Measurements from ENCODE around the gene LCN6.
"Not testable (repeated sequence)": the region's sequence is repeated elsewhere in the genome, so short reads cannot be mapped to it uniquely, and the experiment has no call there.

LCN6 gene

GRCh38 chr9:136769710-136770191, 21.4 kb upstream of the LCN6 start:
- no peak overlapping the region for H3K27ac ChIP-seq

GRCh38 chr9:136766410-136767120, 18.2 kb upstream of the LCN6 start:
- TF ChIP-seq, protein P1, sequence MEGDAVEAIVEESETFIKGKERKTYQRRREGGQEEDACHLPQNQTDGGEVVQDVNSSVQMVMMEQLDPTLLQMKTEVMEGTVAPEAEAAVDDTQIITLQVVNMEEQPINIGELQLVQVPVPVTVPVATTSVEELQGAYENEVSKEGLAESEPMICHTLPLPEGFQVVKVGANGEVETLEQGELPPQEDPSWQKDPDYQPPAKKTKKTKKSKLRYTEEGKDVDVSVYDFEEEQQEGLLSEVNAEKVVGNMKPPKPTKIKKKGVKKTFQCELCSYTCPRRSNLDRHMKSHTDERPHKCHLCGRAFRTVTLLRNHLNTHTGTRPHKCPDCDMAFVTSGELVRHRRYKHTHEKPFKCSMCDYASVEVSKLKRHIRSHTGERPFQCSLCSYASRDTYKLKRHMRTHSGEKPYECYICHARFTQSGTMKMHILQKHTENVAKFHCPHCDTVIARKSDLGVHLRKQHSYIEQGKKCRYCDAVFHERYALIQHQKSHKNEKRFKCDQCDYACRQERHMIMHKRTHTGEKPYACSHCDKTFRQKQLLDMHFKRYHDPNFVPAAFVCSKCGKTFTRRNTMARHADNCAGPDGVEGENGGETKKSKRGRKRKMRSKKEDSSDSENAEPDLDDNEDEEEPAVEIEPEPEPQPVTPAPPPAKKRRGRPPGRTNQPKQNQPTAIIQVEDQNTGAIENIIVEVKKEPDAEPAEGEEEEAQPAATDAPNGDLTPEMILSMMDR (conservative IDR thresholded peaks at IDR 0.05; ENCODE audit: low read depth, low read length): peak; percentile 47; the same call in 1 of the 2 replicates
- H2AFZ ChIP-seq (ENCODE audit: low read depth); H3K4me3 ChIP-seq (IDR thresholded peaks at IDR 0.05; ENCODE audit: insufficient read depth, low read depth, low read length); H3K27ac ChIP-seq; H3K79me2 ChIP-seq (ENCODE audit: insufficient read depth, low read depth); H3K36me3 ChIP-seq (ENCODE audit: insufficient read depth); H3K9ac ChIP-seq; H4K20me1 ChIP-seq (ENCODE audit: insufficient read depth): not testable (repeated sequence)
- H3K4me1 ChIP-seq (ENCODE audit: low read depth, poor library complexity, severe bottlenecking): peaks cover 49% of the 10 kb centered on the region
- peaks cover 26% of the 10 kb centered on the region for H3K27me3 ChIP-seq (ENCODE audit: insufficient read depth, low read depth)
- H3K4me2 ChIP-seq: peak overlapping the region; percentile 73

More at GRCh38 chr9:136769710-136770191, 21.4 kb upstream of the LCN6 start:
- H4K20me1 ChIP-seq (ENCODE audit: insufficient read depth): no peaks in the 10 kb centered on the region
- H2AFZ ChIP-seq (ENCODE audit: low read depth): no peak overlapping the region
- H3K36me3 ChIP-seq (ENCODE audit: insufficient read depth): no peaks in the 10 kb centered on the region
- TF ChIP-seq, protein P1 (conservative IDR thresholded peaks at IDR 0.05; ENCODE audit: low read depth, low read length): peak; percentile 53
- peaks cover 35% of the 10 kb centered on the region for H3K27me3 ChIP-seq (ENCODE audit: insufficient read depth, low read depth)
- no peak overlapping the region for H3K4me2 ChIP-seq
- H3K79me2 ChIP-seq (ENCODE audit: insufficient read depth, low read depth): no peaks in the 10 kb centered on the region
- H3K9ac ChIP-seq: no peak overlapping the region
- peaks cover 40% of the 10 kb centered on the region for H3K4me1 ChIP-seq (ENCODE audit: low read depth, poor library complexity, severe bottlenecking)
- H3K4me3 ChIP-seq (IDR thresholded peaks at IDR 0.05; ENCODE audit: insufficient read depth, low read depth, low read length): no peak overlapping the region

- peaks cover 55% of the 10 kb centered on the region for H3K4me1 ChIP-seq (ENCODE audit: low read depth, poor library complexity, severe bottlenecking)
- not testable (repeated sequence) for H4K20me1 ChIP-seq (ENCODE audit: insufficient read depth); H3K79me2 ChIP-seq (ENCODE audit: insufficient read depth, low read depth); H3K9ac ChIP-seq; H3K36me3 ChIP-seq (ENCODE audit: insufficient read depth); H3K4me3 ChIP-seq (IDR thresholded peaks at IDR 0.05; ENCODE audit: insufficient read depth, low read depth, low read length)
- peak overlapping the region; percentile 73 for H3K4me2 ChIP-seq
- 0 out of 2 replicates have a peak overlapping the region, but pooled peaks have one; percentile 2 for H3K27ac ChIP-seq
- peaks cover 22% of the 10 kb centered on the region for H3K27me3 ChIP-seq (ENCODE audit: insufficient read depth, low read depth)
- H2AFZ ChIP-seq (ENCODE audit: low read depth): peak overlapping the region; percentile 42; the same call in 1 of the 2 replicates
These were observed 17.6 kb upstream of the LCN6 start for GRCh38 chr9:136765745-136766409.

- no peak overlapping the region for H3K9ac ChIP-seq
- TF ChIP-seq, protein P1 (conservative IDR thresholded peaks at IDR 0.05; ENCODE audit: low read depth, low read length): no peak
- H3K4me2 ChIP-seq: peak overlapping the region; percentile 73
- H2AFZ ChIP-seq (ENCODE audit: low read depth): no peak overlapping the region
- H3K4me3 ChIP-seq (IDR thresholded peaks at IDR 0.05; ENCODE audit: insufficient read depth, low read depth, low read length): no peak overlapping the region
- no peaks in the 10 kb centered on the region for H3K36me3 ChIP-seq (ENCODE audit: insufficient read depth)
- no peak overlapping the region for H3K27ac ChIP-seq
- H3K27me3 ChIP-seq (ENCODE audit: insufficient read depth, low read depth): peaks cover 25% of the 10 kb centered on the region
- no peaks in the 10 kb centered on the region for H4K20me1 ChIP-seq (ENCODE audit: insufficient read depth)
- H3K79me2 ChIP-seq (ENCODE audit: insufficient read depth, low read depth): no peaks in the 10 kb centered on the region
- H3K4me1 ChIP-seq (ENCODE audit: low read depth, poor library complexity, severe bottlenecking): peaks cover 58% of the 10 kb centered on the region
These were observed 16.7 kb upstream of the LCN6 start for GRCh38 chr9:136765041-136765440.

All from KMS-11 (cell line).